Breast epithelium (tissue), 3 donors: ENCODE data around the gene BRD9.

Experiments
- CTCF ChIP-seq, 3 donors: fragments of 450-650 bp; IDR thresholded peaks; one replicate each; pipeline ENCODE4 v1.5.1; 2016 to 2017; ENCODE audit warnings: antibody characterized with exemption in 3 of 3, mild to moderate bottlenecking in 3 of 3, moderate library complexity in 3 of 3
- POLR2A ChIP-seq: fragments of 450-650 bp; IDR thresholded peaks from one replicate; pipeline ENCODE4 v1.6.1; 2016; ENCODE audit warnings: antibody characterized with exemption, mild to moderate bottlenecking, moderate library complexity
- POLR2AphosphoS5 ChIP-seq, 3 donors: sonication (generic); formaldehyde crosslinking; IDR thresholded peaks; one replicate each; pipeline ENCODE4 v1.6.1; 2017; ENCODE audit warnings: antibody characterized with exemption in 3 of 3

- TF ChIP-seq CTCF (IDR thresholded peaks at IDR 0.05) = no peak
- no peak for TF ChIP-seq POLR2A
- no peak for TF ChIP-seq POLR2AphosphoS5 (IDR thresholded peaks at IDR 0.05)
Observed at GRCh38 chr5:819078-819477, 73.5 kb downstream of the BRD9 start.
